CD4-positive, alpha-beta T cell treated with Interferon alpha-2 for 1 hour (primary cell): ENCODE measurements around the gene HSPA4.
"Not testable (repeated sequence)": the region's sequence is repeated elsewhere in the genome, so short reads cannot be mapped to it uniquely, and the experiment has no call there.

ENCODE experiments used
- DNase-seq, 2 donors: peaks; one replicate each; pipeline ENCODE4 v3.0.0-alpha.2; 2020 to 2022

Gene HSPA4

DNA sequence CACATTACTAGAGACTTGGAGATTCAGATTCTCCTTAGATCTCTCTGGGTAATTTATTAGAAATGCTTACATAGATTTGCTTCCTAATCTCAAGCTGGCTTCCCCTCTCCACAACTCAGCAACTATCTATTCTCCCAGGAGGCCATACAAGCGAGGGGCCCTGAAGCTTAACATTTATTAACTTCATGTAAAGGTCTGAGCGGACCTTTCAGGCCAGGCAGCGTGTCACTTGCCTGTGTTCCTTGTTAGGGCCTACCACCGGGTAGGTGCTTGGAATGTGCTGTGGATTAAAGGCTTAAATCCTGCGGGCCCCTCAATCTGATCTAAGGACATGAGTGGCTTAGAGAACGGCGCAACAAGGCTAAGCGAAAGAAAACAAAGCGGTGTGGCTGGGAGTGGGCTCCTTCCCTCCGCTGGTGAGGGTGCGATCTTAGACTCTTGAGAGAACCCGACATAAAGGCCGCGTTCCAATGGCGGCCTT, 712 bp upstream of the HSPA4 start:
- no peak for DNase-seq

DNA sequence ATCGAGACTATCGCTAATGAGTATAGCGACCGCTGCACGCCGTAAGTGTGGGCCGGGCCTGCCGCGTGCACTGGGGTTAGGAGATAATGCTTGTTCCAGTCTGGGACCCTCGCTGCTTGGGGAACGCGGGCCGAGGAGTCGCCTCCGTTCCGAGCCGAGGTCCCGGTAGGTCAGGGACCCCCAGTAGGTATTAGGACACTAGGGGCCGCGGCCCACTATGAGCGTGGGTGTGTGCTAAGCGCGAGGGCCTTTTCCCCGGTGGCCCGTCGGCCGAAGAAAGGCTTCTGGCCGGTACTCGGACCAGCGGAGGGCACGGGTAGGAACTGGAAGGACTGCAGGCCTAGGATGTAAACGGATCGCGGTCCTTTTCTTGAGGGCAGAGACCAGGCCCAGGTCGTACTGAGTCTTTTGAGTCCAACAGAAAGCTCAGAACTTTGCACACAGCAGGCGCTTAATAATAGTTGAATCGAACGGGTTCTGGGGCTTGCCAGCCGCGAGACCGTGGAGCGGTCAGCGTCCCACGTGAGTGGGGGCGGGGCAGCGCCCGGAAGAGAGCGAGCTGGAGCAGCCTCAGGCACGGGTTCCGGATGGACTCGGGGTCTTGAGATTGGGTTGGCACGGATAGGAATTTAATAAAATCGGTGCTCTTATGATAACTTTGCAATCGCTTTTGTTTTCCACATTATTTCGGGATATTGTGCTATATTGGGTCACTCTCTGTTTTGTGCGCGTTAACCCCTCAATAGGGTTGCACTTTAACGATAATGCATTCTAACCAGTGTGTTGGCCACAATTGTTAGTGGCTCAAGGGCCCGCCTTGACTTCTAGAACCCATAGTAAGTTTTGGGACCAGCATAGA, 733 bp downstream of the HSPA4 start:
- DNase-seq, result peak; percentile 50 to 56

DNA sequence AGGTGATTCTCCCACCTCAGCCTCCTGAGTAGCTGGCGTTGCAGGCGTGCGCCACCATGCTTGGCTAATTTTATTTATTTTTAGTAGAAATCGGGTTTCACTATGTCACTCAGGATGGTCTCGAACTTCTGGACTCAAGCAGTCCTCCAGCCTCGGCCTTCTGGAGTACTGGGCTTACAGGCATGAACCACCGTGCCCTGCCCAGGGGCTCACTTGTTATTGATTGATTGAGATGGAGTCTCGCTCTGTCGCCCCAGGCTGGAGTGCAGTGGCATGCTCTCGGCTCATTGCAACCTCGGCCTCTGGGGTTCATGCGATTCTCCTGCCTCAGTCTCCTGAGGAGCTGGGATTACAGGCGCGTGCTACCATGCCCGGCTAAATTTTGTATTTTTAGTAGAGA, 1.6 kb downstream of the HSPA4 start:
- no peak for DNase-seq

DNA sequence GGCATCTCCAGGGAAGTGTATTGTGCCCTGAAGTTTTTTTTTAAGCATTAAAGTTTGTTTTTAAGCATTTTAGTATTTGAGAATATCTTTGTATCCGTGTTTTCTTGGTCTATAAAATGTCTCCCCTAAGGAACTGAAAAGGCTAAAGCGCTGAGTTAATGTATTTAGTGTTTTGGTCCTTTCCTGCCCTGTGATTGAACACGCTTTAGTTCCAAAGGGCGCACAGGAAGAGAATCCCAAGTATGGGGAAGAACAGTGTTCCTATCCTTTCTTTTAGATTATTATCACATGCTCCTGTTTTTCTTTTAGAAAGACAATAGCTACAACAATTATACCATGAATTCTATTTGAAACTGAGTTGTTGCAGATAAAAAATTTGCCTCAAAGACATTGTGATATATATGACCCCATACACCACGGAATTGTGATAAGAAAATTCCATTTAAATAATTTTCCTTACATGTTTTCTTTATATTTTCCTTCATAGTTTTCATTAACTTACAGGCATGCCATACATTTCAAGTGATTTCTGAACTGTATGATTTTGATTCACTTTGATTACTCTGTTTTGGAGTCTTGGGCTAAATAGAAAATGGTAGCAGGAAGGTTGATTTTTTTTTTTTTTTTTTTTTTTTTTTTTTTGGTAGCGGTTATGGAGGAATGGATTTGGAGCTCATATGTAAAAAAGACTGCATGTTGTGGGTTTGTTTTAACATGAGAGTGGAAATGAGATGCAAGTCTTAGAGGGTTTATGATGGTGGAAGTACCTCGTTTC, 3.1 kb downstream of the HSPA4 start:
- no peak for DNase-seq

DNA sequence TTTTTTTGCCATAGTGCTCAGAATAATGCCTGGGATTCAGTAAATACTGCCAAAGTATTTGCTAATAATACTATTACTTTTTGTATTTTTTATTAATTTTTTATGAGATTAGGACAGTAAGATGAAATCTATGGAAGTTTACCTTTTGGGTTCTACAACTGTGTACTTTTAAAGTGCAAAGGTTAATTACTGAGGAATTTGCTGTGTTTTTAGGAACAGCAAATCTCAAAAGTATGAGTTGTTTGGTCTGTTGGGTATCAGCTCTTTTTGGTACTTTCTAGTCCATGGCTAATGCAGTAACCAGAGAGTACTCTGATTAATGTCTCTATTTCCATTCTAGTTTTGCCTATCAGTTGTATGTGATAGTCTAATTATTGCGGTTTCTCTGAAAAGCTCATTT, 5.1 kb downstream of the HSPA4 start:
- no peak for DNase-seq

DNA sequence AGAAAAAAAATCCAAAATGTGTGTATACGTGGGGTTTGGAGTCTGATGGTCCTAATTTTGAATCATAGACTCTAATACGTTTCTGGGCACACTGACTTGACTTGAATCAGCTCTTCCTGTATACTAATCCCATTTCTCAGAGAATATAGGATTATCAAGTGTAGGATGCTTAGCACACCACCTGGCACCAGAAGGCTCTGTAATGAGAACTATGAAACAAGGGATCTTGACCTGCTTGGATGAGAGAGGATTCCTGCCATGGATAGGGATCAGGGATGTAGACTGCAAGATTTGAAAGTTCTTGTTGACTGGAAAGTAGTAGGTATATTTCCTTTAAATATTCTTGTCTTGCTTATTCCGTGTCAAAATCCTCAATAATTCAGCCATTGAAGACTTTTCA, 7.8 kb downstream of the HSPA4 start:
- no peak for DNase-seq

DNA sequence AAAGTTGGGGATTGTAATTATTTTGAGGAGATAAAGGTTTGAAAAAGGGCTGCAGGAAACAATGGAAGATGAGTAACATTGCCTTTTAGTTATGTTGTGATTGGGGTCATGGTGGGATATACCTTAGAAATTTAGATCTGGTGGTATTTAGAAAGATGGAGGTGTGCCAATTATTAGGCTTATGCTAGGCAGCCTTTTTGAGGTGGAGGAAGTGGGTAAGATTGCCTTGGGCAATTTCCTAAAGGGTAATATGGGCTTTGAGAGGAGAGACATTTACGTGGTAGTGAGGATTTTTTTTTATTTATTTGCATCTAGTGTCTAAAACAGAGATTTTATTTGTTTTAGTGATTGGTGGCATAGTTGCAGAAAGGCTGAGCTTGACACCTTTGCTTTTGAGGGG, 10.5 kb downstream of the HSPA4 start:
- DNase-seq, result no peak

DNA sequence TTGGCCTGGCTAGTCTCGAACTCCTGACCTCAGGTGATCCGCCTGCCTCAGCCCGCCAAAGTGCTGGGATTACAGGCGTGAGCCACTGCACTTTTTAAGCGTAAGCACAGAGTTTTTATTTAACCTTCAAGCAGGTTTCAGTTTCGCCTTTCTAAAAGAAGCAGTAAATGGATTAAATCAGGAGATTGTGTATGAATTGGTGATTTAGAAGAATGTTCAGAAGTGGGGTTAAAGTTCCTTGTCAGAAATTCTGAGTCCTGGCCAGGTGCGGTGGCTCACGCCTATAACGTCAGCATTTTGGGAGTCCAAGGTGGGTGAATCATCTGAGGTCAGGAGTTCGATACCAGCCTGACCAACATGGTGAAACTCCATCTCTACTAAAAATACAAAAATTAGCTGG, 12.2 kb downstream of the HSPA4 start:
- DNase-seq, result no peak

DNA sequence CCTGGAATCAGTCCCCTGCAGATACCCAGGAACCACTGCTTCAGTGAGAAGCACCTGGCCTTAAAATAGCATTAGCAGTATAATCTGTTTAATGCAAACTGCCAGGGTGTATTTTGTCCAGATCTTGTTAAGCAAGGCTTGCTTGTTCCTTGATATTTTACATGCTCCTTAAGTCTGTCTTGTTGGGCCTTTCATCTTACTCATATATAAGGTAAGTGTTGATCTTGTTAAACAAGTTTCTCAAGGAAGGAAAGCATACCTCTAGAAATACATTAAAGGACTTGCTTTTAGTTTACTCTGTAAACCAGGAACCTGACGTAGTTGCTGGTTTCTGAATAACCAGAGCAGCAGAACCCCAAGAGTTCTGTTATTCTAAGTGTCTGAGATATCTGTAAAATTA, 13.7 kb downstream of the HSPA4 start:
- no peak for DNase-seq

DNA sequence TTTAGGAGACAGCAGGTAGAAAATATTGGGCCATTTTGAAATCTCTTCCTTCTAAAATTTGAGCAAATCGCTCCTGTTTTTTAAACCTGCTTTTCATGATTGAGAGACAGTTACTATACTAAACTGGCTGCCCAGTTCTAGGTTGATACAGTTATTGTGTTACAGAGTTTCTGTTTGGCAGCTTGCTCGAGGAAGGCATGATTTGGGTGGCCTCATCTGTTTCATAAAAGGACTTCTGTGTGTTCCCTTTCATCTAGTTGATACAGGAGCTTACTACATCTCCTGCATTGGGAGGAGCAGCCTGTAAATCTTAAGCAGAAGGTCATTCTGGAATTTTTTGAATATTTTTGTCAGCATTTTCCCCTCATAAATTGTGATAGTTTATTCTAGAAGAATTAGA, 14.2 kb downstream of the HSPA4 start:
- DNase-seq, result no peak

DNA sequence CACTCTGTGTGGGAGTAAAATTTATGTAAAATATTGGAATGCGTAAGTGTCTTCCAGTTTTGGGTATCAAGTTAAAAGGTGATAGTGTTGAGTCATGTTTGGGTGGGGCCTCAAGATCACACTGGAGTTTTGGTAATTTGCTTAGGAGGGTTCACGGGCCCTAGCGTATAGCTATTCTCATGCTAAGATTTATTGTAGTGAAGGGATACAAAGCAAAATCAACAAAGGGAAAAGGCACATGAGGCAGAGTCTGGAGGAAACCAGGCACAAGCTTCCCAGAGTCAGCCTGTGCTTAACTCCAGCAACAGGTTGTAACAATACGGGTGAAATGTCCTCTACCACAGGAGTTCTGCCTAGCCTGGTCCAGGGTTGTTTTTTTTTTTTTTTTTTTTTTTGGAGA, 20.2 kb downstream of the HSPA4 start:
- no peak for DNase-seq

DNA sequence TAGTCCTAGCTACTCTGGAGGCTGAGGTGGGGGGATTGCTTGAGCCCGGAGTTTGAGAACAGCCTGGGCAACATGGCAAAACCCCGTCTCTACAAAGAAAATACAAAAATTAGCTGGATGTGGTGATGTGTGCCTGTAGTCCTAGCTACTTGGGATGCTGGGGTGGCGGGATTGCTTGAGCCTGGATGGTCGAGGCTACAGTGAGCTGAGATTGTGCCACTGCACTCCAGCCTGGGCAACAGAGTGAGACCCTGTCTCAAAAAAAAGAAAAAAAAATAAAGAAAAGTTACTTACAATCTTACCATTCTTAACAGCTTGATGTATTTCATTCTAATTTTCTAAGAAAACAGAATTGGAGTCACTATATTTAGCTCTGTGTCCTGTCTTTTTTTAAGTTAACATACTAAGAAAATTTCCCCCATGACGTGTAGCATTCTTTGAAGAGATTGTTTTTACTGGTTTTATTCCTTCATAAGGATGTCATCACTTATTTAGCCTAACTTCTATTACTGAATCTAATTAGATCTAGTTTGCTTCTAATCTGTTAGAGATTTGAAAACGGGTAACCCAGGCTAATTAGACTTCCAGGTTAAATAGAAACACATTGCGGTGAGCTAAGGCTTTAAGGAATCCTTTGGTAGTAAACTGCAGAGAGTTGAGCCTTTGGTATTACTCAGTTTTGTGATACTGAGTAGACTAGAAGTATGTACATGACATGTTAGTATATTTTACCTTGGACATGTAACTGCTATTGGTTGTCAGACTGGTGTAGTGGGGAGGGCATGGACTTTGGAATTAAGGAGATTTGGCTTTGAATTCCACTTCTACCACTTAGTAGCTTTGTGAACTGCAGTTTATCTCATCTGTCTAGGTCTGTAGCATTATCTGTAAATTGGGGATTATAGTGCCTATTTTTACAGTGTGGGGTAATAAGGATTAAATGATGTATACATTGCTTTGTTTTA, 24.0 kb downstream of the HSPA4 start:
- no peak for DNase-seq

DNA sequence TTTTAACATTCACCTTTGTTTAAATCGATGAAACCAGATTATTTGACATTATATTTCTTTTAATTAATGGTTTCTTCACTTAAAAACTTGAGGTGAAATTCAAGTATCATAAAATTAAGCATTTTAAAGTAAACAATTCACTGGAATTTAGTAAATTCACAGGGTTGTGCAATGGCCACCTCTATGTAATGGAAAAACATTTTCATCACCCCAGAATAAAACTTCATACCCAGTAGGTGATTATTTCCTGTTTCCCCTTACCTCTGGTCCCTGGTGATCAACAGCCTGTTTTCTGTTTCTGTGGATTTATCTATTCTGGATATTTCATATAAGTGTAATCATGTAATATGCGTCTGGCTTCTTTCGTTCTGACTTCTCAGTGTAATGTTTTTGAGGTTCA, 27.2 kb downstream of the HSPA4 start:
- no peak for DNase-seq

DNA sequence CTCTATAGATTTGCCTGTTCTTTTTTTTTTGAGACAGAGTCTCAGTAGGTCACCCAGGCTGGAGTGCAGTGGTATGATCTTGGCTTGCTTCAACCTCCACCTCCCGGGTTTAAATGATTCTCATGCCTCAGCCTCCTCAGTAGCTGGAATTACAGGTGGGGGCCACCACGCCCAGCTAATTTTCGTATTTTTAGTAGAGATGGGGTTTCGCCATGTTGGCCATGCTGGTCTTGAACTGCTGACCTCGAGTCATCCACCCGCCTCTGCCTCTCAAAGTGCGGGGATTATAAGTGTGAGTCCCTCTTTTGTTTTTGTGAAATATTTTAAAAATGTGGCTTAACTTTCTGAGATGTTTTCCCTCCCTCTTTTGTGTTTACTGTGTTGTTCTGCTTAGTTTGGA, 29.2 kb downstream of the HSPA4 start:
- DNase-seq, result no peak

DNA sequence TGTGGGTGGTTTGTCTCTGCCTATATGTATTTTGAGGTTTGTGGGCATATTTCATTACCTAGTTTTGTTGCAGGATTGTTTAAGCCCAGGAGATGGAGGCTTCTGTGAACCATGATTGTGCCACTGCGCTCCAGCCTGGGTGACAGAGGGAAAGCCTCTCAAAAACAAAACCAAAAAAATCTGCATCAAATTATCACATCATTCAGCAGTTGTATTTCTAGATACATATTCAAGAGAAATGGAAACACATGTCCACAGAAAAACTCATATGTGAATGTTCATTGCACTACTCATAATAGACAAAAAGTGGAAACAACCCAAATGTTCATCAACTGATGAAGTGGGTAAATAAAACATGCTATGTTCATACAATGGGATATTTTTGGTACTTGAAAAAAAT, 29.9 kb downstream of the HSPA4 start:
- DNase-seq, result no peak

DNA sequence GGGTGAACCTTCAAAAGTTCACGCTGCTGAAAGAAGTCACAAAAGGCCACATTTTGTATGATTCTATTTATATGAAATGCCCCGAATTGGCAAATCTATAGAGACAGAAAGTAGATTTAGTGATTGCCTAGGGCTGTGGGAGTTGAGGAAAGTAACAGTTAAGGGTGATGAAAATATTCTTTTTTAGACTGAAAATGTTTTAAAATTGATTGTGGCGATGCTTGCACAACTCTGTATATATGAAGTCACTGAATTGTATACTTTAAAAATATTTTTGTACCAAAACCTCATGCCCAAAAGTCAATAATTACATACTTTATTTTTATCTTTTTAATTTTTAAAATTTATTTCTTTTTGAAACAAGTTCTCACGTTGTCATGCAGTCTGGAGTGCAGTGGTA, 30.3 kb downstream of the HSPA4 start:
- DNase-seq, result no peak

DNA sequence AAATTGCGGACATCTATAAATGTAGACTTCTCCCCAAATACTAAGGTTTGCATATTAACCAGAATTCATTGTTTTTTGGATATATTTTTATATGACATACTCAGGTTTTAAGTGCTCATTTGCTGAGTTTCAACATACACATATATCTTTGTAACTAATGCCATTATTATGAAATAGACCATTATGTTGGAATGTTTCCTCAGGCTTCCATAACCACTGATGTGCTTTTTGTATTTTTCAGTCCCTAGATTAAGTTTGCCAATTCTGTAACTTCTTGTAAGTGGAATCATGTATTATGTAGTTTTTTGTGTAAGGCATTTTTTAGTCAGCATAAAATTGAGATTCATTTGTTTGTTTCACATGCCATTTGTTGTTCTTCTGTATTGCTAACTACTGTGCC, 32.1 kb downstream of the HSPA4 start:
- DNase-seq, result no peak

DNA sequence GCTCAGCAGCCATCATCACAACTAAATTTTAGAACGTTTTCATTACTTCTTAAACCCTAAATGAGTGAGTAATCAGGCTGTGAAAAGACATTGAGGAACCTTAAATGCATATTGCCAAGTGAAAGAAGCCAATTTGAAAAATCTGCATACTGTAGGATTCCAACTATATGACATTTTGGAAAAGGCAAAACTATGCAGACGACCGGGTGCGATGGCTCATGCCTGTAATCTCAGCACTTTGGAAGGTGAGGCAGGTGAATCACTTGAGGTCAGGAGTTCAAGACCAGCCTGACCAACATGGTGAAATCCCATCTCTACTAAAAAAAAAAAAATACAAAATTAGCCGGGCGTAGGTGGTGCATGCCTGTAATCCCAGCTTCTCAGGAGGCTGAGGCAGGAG, 33.4 kb downstream of the HSPA4 start:
- DNase-seq, result not testable (repeated sequence)

DNA sequence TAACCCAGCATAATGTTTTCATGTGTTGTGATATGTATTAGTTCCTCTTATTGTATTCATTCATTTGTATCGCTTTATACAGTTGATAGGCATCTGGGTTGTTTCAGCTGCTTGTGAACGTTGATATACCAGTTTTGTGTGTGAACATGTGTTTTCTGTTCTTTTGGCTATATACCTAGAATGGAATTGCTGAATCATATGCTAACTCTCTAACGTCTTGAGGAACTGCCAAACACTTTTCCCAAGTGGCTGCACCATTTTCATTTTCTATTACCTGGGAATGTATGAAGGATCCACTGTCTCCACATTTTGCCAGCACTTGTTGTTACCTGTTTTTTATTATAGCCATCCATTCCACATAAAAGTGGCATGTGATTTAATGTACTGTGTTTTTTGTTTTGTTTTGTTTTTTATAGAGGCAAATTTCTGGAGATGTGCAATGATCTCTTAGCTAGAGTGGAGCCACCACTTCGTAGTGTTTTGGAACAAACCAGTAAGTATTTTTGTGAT, 34.6 kb downstream of the HSPA4 start:
- no peak for DNase-seq

DNA sequence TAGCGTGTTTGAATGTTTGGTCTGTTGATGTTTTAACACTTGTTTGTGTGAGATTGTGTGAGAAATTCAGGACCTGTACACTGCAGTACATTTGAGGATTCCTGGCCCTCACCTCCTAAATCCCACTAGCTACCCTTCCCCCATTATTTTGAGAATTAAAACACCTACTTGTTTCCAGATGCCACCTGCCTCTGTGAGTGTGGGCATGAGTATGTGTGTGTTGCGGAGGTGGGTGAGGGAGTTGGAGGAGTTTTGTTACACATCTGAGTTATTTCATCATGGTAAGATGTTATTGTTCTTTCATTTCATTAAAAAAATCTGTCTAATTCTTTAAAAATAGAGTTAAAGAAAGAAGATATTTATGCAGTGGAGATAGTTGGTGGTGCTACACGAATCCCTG, 36.3 kb downstream of the HSPA4 start:
- DNase-seq, result no peak

DNA sequence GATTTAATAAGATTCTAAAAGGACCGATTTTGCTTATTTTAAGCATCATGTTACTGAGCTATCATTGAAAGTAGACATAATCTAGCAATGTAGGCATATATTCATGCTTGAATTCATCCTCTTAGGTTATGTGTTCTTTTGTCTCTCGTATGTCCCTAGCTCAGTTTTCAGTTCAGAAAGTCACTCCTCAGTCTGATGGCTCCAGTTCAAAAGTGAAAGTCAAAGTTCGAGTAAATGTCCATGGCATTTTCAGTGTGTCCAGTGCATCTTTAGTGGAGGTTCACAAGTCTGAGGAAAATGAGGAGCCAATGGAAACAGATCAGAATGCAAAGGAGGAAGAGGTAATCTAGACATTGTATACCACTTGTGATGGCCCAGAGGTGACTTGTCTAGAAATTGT, 39.2 kb downstream of the HSPA4 start:
- no peak for DNase-seq

DNA sequence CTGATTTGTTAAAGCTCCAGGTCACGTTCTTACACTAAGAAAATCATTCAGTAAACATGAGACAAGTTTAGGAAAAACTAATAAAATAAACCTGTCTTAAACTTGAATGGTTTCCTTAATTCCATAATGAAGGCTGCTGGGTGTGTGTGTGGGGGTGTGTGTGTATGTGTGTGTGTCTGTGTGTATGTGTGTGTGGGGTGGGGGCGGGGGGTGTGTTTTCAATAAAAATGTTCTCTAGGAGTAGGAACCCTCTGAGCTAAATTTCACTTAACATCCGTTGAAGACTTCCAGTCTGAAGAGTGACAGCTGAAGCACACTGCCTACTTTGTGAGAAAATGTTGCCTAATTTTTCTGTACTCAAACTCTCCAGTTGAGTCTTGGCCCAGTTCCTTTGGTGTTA, 54.5 kb downstream of the HSPA4 start:
- no peak for DNase-seq
